ENCODE measurements around the gene FAM171A1. TPM values are rescaled to one million over a fixed set of nuclear protein-coding genes. Genes with fewer than 3 reads are reported as not detected.
"Not testable (repeated sequence)": the region's sequence is repeated elsewhere in the genome, so short reads cannot be mapped to it uniquely, and the experiment has no call there.

FAM171A1 gene
- total RNA-seq, 1 experiment from 2014 or later = 18.7 TPM

GRCh38 chr10:15210521-15210920 lies 160.6 kb downstream of the FAM171A1 start:
- DNase-seq (ENCODE audit: low read depth) = no peak

GRCh38 chr10:15209827-15210509 lies 161.1 kb downstream of the FAM171A1 start:
- peak; percentile 70 for DNase-seq (ENCODE audit: low read depth)

GRCh38 chr10:15208221-15208620 lies 162.9 kb downstream of the FAM171A1 start:
- no peak for DNase-seq (ENCODE audit: low read depth)

- DNase-seq (ENCODE audit: low read depth) = not testable (repeated sequence)
These were observed 163.7 kb downstream of the FAM171A1 start for GRCh38 chr10:15207410-15207809.

GRCh38 chr10:15202639-15203038 lies 168.4 kb downstream of the FAM171A1 start:
- DNase-seq (ENCODE audit: low read depth) = no peak

GRCh38 chr10:15202301-15202621 lies 168.8 kb downstream of the FAM171A1 start:
- DNase-seq (ENCODE audit: low read depth) = not testable (repeated sequence)

GRCh38 chr10:15201589-15202300 lies 169.3 kb downstream of the FAM171A1 start:
- peak; percentile 77 for DNase-seq (ENCODE audit: low read depth)

- peak; percentile 92 for DNase-seq (ENCODE audit: low read depth)
These were observed 170.5 kb downstream of the FAM171A1 start for GRCh38 chr10:15200626-15201025.

GRCh38 chr10:15197911-15198310 lies 173.2 kb downstream of the FAM171A1 start:
- DNase-seq (ENCODE audit: low read depth) = no peak

GRCh38 chr10:15197276-15197675 lies 173.8 kb downstream of the FAM171A1 start:
- peak; percentile 63 for DNase-seq (ENCODE audit: low read depth)

GRCh38 chr10:15196021-15196834 lies 174.9 kb downstream of the FAM171A1 start:
- no peak for DNase-seq (ENCODE audit: low read depth)

GRCh38 chr10:15189133-15189885 lies 181.8 kb downstream of the FAM171A1 start:
- no peak for DNase-seq (ENCODE audit: low read depth)

GRCh38 chr10:15188603-15189002 lies 182.5 kb downstream of the FAM171A1 start:
- DNase-seq (ENCODE audit: low read depth) = no peak

GRCh38 chr10:15183689-15184481 lies 187.2 kb downstream of the FAM171A1 start:
- no peak for DNase-seq (ENCODE audit: low read depth)

GRCh38 chr10:15182540-15183207 lies 188.4 kb downstream of the FAM171A1 start:
- no peak for DNase-seq (ENCODE audit: low read depth)

- DNase-seq (ENCODE audit: low read depth) = no peak
These were observed 189.4 kb downstream of the FAM171A1 start for GRCh38 chr10:15181576-15182156.

- DNase-seq (ENCODE audit: low read depth) = no peak
These were observed 190.4 kb downstream of the FAM171A1 start for GRCh38 chr10:15180736-15181135.

GRCh38 chr10:15176269-15176668 lies 194.8 kb downstream of the FAM171A1 start:
- DNase-seq (ENCODE audit: low read depth) = no peak

GRCh38 chr10:15175587-15175986 lies 195.5 kb downstream of the FAM171A1 start:
- DNase-seq (ENCODE audit: low read depth) = no peak

- DNase-seq (ENCODE audit: low read depth) = no peak
These were observed 198.7 kb downstream of the FAM171A1 start for GRCh38 chr10:15172306-15172840.
